Liver (tissue), 9 donors: ENCODE data around the gene ZNF143. TPM values are rescaled to one million over a fixed set of nuclear protein-coding genes. Genes with fewer than 3 reads are reported as not detected.

ENCODE experiments used
- DNase-seq: peaks from one replicate; pipeline ENCODE4 v3.0.0-alpha.2; 2017; ENCODE audit warnings: low spot score
- H3K27ac ChIP-seq, 2 donors: one replicate each; pipeline ENCODE4 v1.7.0; 2013; ENCODE audit warnings: inconsistent platforms in 2 of 2, low read length in 2 of 2, control low read depth in 1 of 2, low read depth in 1 of 2, mild to moderate bottlenecking in 1 of 2
- H3K27me3 ChIP-seq, 4 donors: one replicate each; pipeline versions ENCODE4 v1.6.1 to v1.7.0; 2013; ENCODE audit warnings: low read length in 3 of 4, inconsistent platforms in 1 of 4, mild to moderate bottlenecking in 1 of 4, moderate library complexity in 1 of 4; ENCODE audit not compliant: control insufficient read depth in 4 of 4, insufficient read depth in 4 of 4
- H3K36me3 ChIP-seq, 4 donors: one replicate each; pipeline versions ENCODE4 v1.6.1 to v1.7.0; 2013; ENCODE audit warnings: low read length in 3 of 4, mild to moderate bottlenecking in 3 of 4, low read depth in 1 of 4, moderate library complexity in 1 of 4; ENCODE audit not compliant: control insufficient read depth in 4 of 4, insufficient read depth in 3 of 4
- H3K4me1 ChIP-seq, 4 donors: one replicate each; pipeline versions ENCODE4 v1.6.1 to v1.7.0; 2013; ENCODE audit warnings: low read length in 3 of 4, mild to moderate bottlenecking in 3 of 4, moderate library complexity in 1 of 4; ENCODE audit not compliant: control insufficient read depth in 4 of 4, insufficient read depth in 4 of 4
- H3K4me3 ChIP-seq, 3 donors: one replicate each; pipeline versions ENCODE4 v1.6.1 to v1.7.0; 2013; ENCODE audit warnings: low read length in 3 of 3, control low read depth in 1 of 3, low read depth in 1 of 3, mild to moderate bottlenecking in 1 of 3
- H3K9ac ChIP-seq, 2 donors: one replicate each; pipeline ENCODE4 v1.7.0; 2013; ENCODE audit warnings: low read length in 2 of 2, mild to moderate bottlenecking in 2 of 2, moderate library complexity in 2 of 2, control low read depth in 1 of 2, low read depth in 1 of 2
- H3K9me3 ChIP-seq, 4 donors: one replicate each; pipeline versions ENCODE4 v1.6.1 to v1.7.0; 2013; ENCODE audit warnings: low read length in 3 of 4; ENCODE audit not compliant: control insufficient read depth in 4 of 4
- ATF3 ChIP-seq: IDR thresholded peaks from 2 replicates; pipeline ENCODE4 v1.6.1; 2016; ENCODE audit warnings: antibody characterized with exemption
- EGR1 ChIP-seq, 2 donors: IDR thresholded peaks; 2 replicates each; pipeline ENCODE4 v1.6.1; 2016 to 2018; ENCODE audit warnings: antibody characterized with exemption in 2 of 2, low read depth in 2 of 2
- FOXA1 ChIP-seq: IDR thresholded peaks from 2 replicates; pipeline ENCODE4 v1.6.1; 2016; ENCODE audit warnings: antibody characterized with exemption
- FOXA2 ChIP-seq: IDR thresholded peaks from 2 replicates; pipeline ENCODE4 v1.6.1; 2016; ENCODE audit warnings: antibody characterized with exemption
- GABPA ChIP-seq, 2 donors: IDR thresholded peaks in 1 of 2; conservative IDR thresholded peaks in 1 of 2; 2 replicates each; pipeline ENCODE4 v1.6.1; 2016; ENCODE audit warnings: antibody characterized with exemption in 2 of 2, mild to moderate bottlenecking in 1 of 2, moderate library complexity in 1 of 2
- HNF4A ChIP-seq, 2 donors: conservative IDR thresholded peaks; 2 replicates each; pipeline ENCODE4 v1.6.1; 2016; ENCODE audit warnings: antibody characterized with exemption in 2 of 2, mild to moderate bottlenecking in 2 of 2
- HNF4G ChIP-seq: IDR thresholded peaks from 2 replicates; pipeline ENCODE4 v1.6.1; 2016; ENCODE audit warnings: antibody characterized with exemption
- JUND ChIP-seq, 2 donors: IDR thresholded peaks; 2 replicates each; pipeline ENCODE4 v1.6.1; 2016; ENCODE audit warnings: antibody characterized with exemption in 2 of 2
- MAX ChIP-seq: IDR thresholded peaks from 2 replicates; pipeline ENCODE4 v1.6.1; 2016; ENCODE audit warnings: antibody characterized with exemption
- NR2F2 ChIP-seq: IDR thresholded peaks from 2 replicates; pipeline ENCODE4 v1.6.1; 2016; ENCODE audit warnings: antibody characterized with exemption
- RAD21 ChIP-seq, 2 donors: IDR thresholded peaks; 2 replicates each; pipeline ENCODE4 v1.6.1; 2016; ENCODE audit warnings: antibody characterized with exemption in 2 of 2, mild to moderate bottlenecking in 2 of 2
- REST ChIP-seq: IDR thresholded peaks from 2 replicates; pipeline ENCODE4 v1.6.1; 2016; ENCODE audit warnings: antibody characterized with exemption, mild to moderate bottlenecking
- RXRA ChIP-seq, 2 donors: IDR thresholded peaks; 2 replicates each; pipeline ENCODE4 v1.6.1; 2017 to 2018; ENCODE audit warnings: antibody characterized with exemption in 2 of 2, mild to moderate bottlenecking in 1 of 2
- TAF1 ChIP-seq: conservative IDR thresholded peaks from 2 replicates; pipeline ENCODE4 v1.6.1; 2016; ENCODE audit warnings: antibody characterized with exemption, mild to moderate bottlenecking
- ZBTB33 ChIP-seq: IDR thresholded peaks from 2 replicates; pipeline ENCODE4 v1.6.1; 2016; ENCODE audit warnings: antibody characterized with exemption
- WGBS: extraction: QIAGEN DNeasy Blood & Tissue Kit; methylation state at CpG from one replicate; pipeline ENCODE4 v1.1.7; 2013; 5-methylcytosine and 5-hydroxymethylcytosine counted together
- polyA plus RNA-seq, 2 donors: library from polyadenylated mRNA; stranded (reverse) in 1 of 2; unstranded in 1 of 2; fragments of 200-250 nt in 1 of 2; fragments of >200 nt in 1 of 2; fragmentation: Nextera tagmentation in 1 of 2; extraction: Ambion mirVana in 1 of 2; gene quantifications; one replicate each; pipeline versions ENCODE4 v1.2.1 to v1.2.3, GENCODE V29; 2013 to 2015
- total RNA-seq, 2 donors: library from RNA; depleted of rRNA; stranded (reverse); fragments of >200 nt; gene quantifications; one replicate each; pipeline ENCODE4 v1.2.3, GENCODE V29; 2014
- donor health status: healthy.
- donor health status: healthy.
- donor health status: healthy.
- donor health status: healthy.
- donor health status: healthy.

ZNF143 gene
- total and polyA plus RNA-seq, 4 donors = 4.3 to 20.4 (median 12.2) TPM

GRCh38 chr11:9528136-9528501, 67.3 kb downstream of the ZNF143 start:
- Histone ChIP-seq H3K27me3 (no peaks in the 10 kb centered on the region), H3K4me3 (no peak overlapping the region), H3K27ac (no peak overlapping the region), H3K4me1 (peaks cover 0 to 2% (median 0%) of the 10 kb centered on the region in 4 donors), H3K36me3 (peaks cover 0 to 7% (median 6%) of the 10 kb centered on the region in 4 donors), H3K9ac (no peak overlapping the region), H3K9me3 (no peaks in the 10 kb centered on the region)
- TF ChIP-seq TAF1 (no peak), ATF3 (no peak), HNF4A (conservative IDR thresholded peaks at IDR 0.05) (no peak), RXRA (IDR thresholded peaks at IDR 0.05) (no peak), MAX (no peak), NR2F2 (no peak), HNF4G (no peak), FOXA1 (no peak), JUND (IDR thresholded peaks at IDR 0.05) (no peak), FOXA2 (no peak), ZBTB33 (no peak), EGR1 (IDR thresholded peaks at IDR 0.05; ENCODE audit: low read depth in 2 of 2) (no peak), RAD21 (IDR thresholded peaks at IDR 0.05) (no peak)
- 91% methylated on average over 1 of the region's 1 CpG for whole genome bisulfite sequencing
- no peak for DNase-seq

GRCh38 chr11:9528573-9529333, 67.9 kb downstream of the ZNF143 start:
- no peaks in the 10 kb centered on the region for H3K27me3 ChIP-seq
- peaks cover 0 to 7% (median 6%) of the 10 kb centered on the region in 4 donors for H3K36me3 ChIP-seq
- peaks cover 0 to 2% (median 0%) of the 10 kb centered on the region in 4 donors for H3K4me1 ChIP-seq
- DNase-seq = no peak
- no peaks in the 10 kb centered on the region for H3K9me3 ChIP-seq
- H3K9ac ChIP-seq = no peak overlapping the region
- WGBS = 79% methylated on average over 12 of the region's 12 CpGs
- H3K27ac ChIP-seq = no peak overlapping the region
- TF ChIP-seq EGR1 (IDR thresholded peaks at IDR 0.05; ENCODE audit: low read depth in 2 of 2) (no peak), MAX (no peak), JUND (IDR thresholded peaks at IDR 0.05) (no peak), FOXA1 (no peak), ZBTB33 (no peak), TAF1 (no peak), FOXA2 (no peak), HNF4A (conservative IDR thresholded peaks at IDR 0.05) (no peak), RXRA (IDR thresholded peaks at IDR 0.05) (no peak), REST (no peak), GABPA (IDR thresholded peaks at IDR 0.05 in 1 of 2, conservative IDR thresholded peaks at IDR 0.05 in 1 of 2) (no peak)
- H3K4me3 ChIP-seq = no peak overlapping the region
